ENCODE results near the gene KDM4C. TPM values are rescaled to one million over a fixed set of nuclear protein-coding genes. Genes with fewer than 3 reads are reported as not detected.

The KDM4C gene
- total and polyA plus RNA-seq, 2 of the 4 experiments (the other 2 are of a cell fraction): 11.8 to 23.8 TPM

DNA sequence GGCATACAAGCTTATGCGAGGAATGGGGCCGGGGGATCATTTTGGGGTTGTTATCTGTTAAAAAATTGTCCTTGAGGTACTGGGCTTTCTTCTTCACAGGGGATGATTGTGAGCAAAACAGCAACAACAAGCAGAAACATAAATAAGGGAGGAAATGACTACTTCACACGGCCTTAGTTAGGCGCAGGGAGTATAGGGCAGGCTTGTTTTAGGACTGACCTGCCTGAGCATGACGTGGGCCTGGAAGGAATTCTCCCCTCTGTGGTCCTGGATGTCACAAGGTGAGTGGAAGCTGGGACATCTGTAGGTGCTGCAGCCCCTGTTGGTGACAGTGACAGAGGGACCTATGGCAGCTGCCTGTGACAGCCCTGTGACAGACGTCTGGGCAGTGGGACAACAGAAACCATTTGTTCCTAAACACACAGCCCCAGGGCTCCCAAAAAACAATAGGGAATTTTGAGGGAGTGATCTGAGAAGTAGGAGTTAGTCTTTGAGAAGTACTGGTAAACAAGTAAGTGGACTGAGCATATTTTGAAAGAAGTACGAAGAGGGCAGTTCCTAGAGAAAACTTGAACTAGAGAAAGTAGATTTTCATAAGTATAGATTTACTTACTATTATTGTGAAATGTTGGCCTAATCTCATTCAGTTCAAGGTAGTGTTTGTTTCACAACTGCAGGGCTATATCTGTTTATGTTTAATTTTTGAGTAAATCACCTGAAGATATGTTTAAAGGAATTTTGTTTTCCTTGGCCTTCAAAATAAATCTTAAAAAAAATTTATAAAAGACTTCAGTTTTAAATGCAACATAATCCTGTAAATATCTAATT, 113.1 kb downstream of the KDM4C start:
- Histone ChIP-seq H3K4me1 (ENCODE audit: control insufficient read depth, insufficient read depth, low read length) (peaks cover 6% of the 10 kb centered on the region), H3K27me3 (ENCODE audit: control insufficient read depth, insufficient read depth, low read length) (no peaks in the 10 kb centered on the region), H2AFZ (replicated peaks; ENCODE audit: low read length, poor library complexity) (no peak overlapping the region), H4K5ac (ENCODE audit: low read depth, low read length) (no peak overlapping the region), H4K20me1 (ENCODE audit: insufficient read depth, low read length) (no peaks in the 10 kb centered on the region), H2BK120ac (ENCODE audit: low read depth, low read length) (no peak overlapping the region), H3K9ac (ENCODE audit: low read depth, low read length) (no peak overlapping the region), H3K18ac (ENCODE audit: low read depth, low read length) (no peak overlapping the region), H2BK20ac (ENCODE audit: low read depth, low read length) (no peak overlapping the region), H3K56ac (ENCODE audit: extremely low read depth, insufficient read depth, low read length) (no peak overlapping the region), H2BK15ac (ENCODE audit: low read depth, low read length) (no peak overlapping the region), H3K23ac (ENCODE audit: low read depth, low read length) (no peak overlapping the region), H3K79me1 (ENCODE audit: low read depth in 1 of 2, low read length in 2 of 2) (peaks cover 1 to 2% of the 10 kb centered on the region in 2 experiments; a peak in 2 of 4 replicates), H3K27ac (ENCODE audit: insufficient read depth, low read length) (no peak overlapping the region), H3K9me1 (ENCODE audit: insufficient read depth, low read length) (peaks cover 2% of the 10 kb centered on the region; the same call in 1 of the 2 replicates), H3K4ac (ENCODE audit: low read depth, low read length) (no peak overlapping the region), H2BK5ac (ENCODE audit: low read depth, low read length, poor library complexity, severe bottlenecking) (no peak overlapping the region), H3K14ac (replicated peaks; ENCODE audit: low read depth, low read length) (no peak overlapping the region), H3K4me2 (ENCODE audit: low read depth, low read length) (no peak overlapping the region), H4K91ac (ENCODE audit: insufficient read depth, low read depth, low read length) (no peak overlapping the region), H3K9me3 (ENCODE audit: control insufficient read depth, insufficient read depth, low read length) (no peaks in the 10 kb centered on the region), H3K4me3 (ENCODE audit: insufficient read depth, low read depth, low read length) (no peak overlapping the region), H4K8ac (ENCODE audit: low read depth in 2 of 2, low read length in 2 of 2) (no peak overlapping the region), H2AK5ac (ENCODE audit: low read depth, low read length) (no peak overlapping the region), H2AK9ac (replicated peaks; ENCODE audit: low read depth, low read length, poor library complexity) (no peak overlapping the region), H3K36me3 (ENCODE audit: control insufficient read depth, insufficient read depth, low read length) (no peaks in the 10 kb centered on the region)
- no TSS peak for BruUV-seq (replicated peaks)
- 80% methylated on average over 1 of the region's 7 CpGs; no CpG with 5 or more reads in 1 of the 2 experiments for WGBS, 2 experiments (ENCODE audit: extremely low coverage in 2 of 2, insufficient read length in 1 of 2)
- dilution Hi-C loops (cut with HindIII; ENCODE audit: low sequenced_read_pairs, unreplicated experiment) (no loop called here), in situ Hi-C loops (cut with MboI; ENCODE audit: low sequenced_read_pairs) (no loop called here), intact Hi-C loops (cut with micrococcal nuclease) (no loop called here)
- POLR2A ChIA-PET (ENCODE audit: unreplicated experiment): no interaction called here
- ATAC-seq (ENCODE audit: low read depth) (no peak), DNase-seq (no peak)
- peak; percentile 16; the same call in 1 of the 2 replicates for TF ChIP-seq CEBPB (IDR thresholded peaks at IDR 0.05; ENCODE audit: low read depth, low read length)
- TF ChIP-seq RFX5 (IDR thresholded peaks at IDR 0.05; ENCODE audit: low read depth, low read length): no peak
- CTCF ChIA-PET: no interaction called here
